Endodermal cell (in vitro differentiated cells): ENCODE results near the gene CECR2. TPM values are rescaled to one million over a fixed set of nuclear protein-coding genes. Genes with fewer than 3 reads are reported as not detected.

Experiments used
- DNase-seq: peaks from one replicate; pipeline ENCODE4 v3.0.0-alpha.2; 2017
- H3K27ac ChIP-seq: 2 replicates; pipeline ENCODE4 v1.5.1; 2013; ENCODE audit warnings: mild to moderate bottlenecking, low read depth, low read length, moderate library complexity
- H3K27me3 ChIP-seq: 2 replicates; pipeline ENCODE4 v1.6.1; 2013; ENCODE audit warnings: mild to moderate bottlenecking, low read length, moderate library complexity; ENCODE audit not compliant: insufficient read depth, control insufficient read depth, poor library complexity, severe bottlenecking
- H3K36me3 ChIP-seq: 2 replicates; pipeline ENCODE4 v1.7.0; 2013; ENCODE audit warnings: mild to moderate bottlenecking, low read length, moderate library complexity; ENCODE audit not compliant: control insufficient read depth, insufficient read depth
- H3K4me1 ChIP-seq: one replicate; pipeline ENCODE4 v1.7.0; 2013; ENCODE audit warnings: low read length; ENCODE audit not compliant: control insufficient read depth, insufficient read depth
- H3K4me3 ChIP-seq: 2 replicates; pipeline ENCODE4 v1.5.1; 2013; ENCODE audit warnings: mild to moderate bottlenecking, low read length, moderate library complexity
- H3K9ac ChIP-seq: 2 replicates; pipeline ENCODE4 v1.6.1; 2013; ENCODE audit warnings: mild to moderate bottlenecking, low read length, moderate library complexity; ENCODE audit not compliant: poor library complexity, severe bottlenecking; ENCODE audit errors: extremely low read depth
- H3K9me3 ChIP-seq: 2 replicates; pipeline ENCODE4 v1.6.1; 2013; ENCODE audit warnings: mild to moderate bottlenecking, low read length, moderate library complexity; ENCODE audit not compliant: control insufficient read depth
- H3K27ac Mint-ChIP-seq: 2 replicates; pipeline ENCODE4 v1.8.0; 2020; ENCODE audit warnings: mixed read lengths
- H3K27me3 Mint-ChIP-seq: 2 replicates; pipeline ENCODE4 v1.8.0; 2021; ENCODE audit warnings: mild to moderate bottlenecking, mixed read lengths; ENCODE audit not compliant: insufficient read depth
- H3K36me3 Mint-ChIP-seq: 2 replicates; pipeline ENCODE4 v1.8.0; 2020; ENCODE audit warnings: low read depth, mixed read lengths
- H3K4me1 Mint-ChIP-seq: 2 replicates; pipeline ENCODE4 v1.8.0; 2020; ENCODE audit warnings: mixed read lengths
- H3K4me3 Mint-ChIP-seq: 2 replicates; pipeline ENCODE4 v1.8.0; 2020; ENCODE audit warnings: mild to moderate bottlenecking, moderate library complexity, mixed read lengths
- H3K9me3 Mint-ChIP-seq: 2 replicates; pipeline ENCODE4 v1.8.0; 2020; ENCODE audit warnings: mild to moderate bottlenecking, mixed read lengths
- WGBS, 2 experiments: methylation state at CpG; one replicate each; pipeline versions ENCODE4 v1.1.5 to v1.1.7; 2013; ENCODE audit warnings: missing lambda C conversion rate in 2 of 2, mixed read lengths in 1 of 2; ENCODE audit not compliant: insufficient coverage in 1 of 2, insufficient read length in 1 of 2; 5-methylcytosine and 5-hydroxymethylcytosine counted together
- total RNA-seq, 2 donors: library from RNA; stranded (reverse); fragmentation: NEBNext Ultra II Directional in 1 of 2; extraction: Animal tissue kit (Norgen Biotek cat#: 25700) in 1 of 2; gene quantifications; 2 replicates in 1 of 2; 3 replicates in 1 of 2; pipeline ENCODE4 v1.2.1, GENCODE V29; 2021
- TF ChIP-seq, protein P1 (sequence below): fragments of 200-600 bp; sonication (generic); conservative IDR thresholded peaks from 2 replicates; pipeline ENCODE4 v1.5.0; 2021; ENCODE audit warnings: antibody characterized with exemption, mild to moderate bottlenecking

Gene CECR2
- total RNA-seq, 2 donors from 2014 or later, result 98.9 to 105 TPM

DNA sequence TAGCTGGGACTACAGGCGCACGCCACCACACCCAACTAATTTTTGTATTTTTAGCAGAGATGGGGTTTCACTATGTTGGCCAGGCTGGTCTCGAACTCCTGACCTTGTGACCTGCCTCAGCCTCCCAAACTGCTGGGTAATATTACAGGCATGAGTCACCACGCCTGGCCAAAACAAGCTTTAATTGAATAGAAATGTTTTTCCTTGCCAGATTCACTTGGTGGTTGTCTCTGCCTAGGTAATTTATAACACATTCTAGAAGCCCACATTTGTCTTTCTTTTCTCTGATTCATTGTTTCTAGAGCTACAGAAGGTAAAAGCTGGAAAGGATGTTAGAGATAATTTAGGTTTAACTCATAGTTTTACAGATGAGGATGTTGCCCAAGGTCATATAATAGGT lies 41.3 kb downstream of the CECR2 start:
- Mint-ChIP-seq H3K36me3 (no peaks in the 10 kb centered on the region), H3K27me3 (no peaks in the 10 kb centered on the region), H3K27ac (no peak overlapping the region), H3K4me1 (peaks cover 47% of the 10 kb centered on the region), H3K4me3 (no peak overlapping the region), H3K9me3 (no peaks in the 10 kb centered on the region)
- TF ChIP-seq, protein P1, sequence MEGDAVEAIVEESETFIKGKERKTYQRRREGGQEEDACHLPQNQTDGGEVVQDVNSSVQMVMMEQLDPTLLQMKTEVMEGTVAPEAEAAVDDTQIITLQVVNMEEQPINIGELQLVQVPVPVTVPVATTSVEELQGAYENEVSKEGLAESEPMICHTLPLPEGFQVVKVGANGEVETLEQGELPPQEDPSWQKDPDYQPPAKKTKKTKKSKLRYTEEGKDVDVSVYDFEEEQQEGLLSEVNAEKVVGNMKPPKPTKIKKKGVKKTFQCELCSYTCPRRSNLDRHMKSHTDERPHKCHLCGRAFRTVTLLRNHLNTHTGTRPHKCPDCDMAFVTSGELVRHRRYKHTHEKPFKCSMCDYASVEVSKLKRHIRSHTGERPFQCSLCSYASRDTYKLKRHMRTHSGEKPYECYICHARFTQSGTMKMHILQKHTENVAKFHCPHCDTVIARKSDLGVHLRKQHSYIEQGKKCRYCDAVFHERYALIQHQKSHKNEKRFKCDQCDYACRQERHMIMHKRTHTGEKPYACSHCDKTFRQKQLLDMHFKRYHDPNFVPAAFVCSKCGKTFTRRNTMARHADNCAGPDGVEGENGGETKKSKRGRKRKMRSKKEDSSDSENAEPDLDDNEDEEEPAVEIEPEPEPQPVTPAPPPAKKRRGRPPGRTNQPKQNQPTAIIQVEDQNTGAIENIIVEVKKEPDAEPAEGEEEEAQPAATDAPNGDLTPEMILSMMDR, result no peak
- Histone ChIP-seq H3K27me3 (no peaks in the 10 kb centered on the region), H3K36me3 (no peaks in the 10 kb centered on the region), H3K9me3 (no peaks in the 10 kb centered on the region), H3K4me1 (no peaks in the 10 kb centered on the region), H3K9ac (no peak overlapping the region), H3K27ac (no peak overlapping the region), H3K4me3 (no peak overlapping the region)
- WGBS, 2 experiments, result 67 to 97% methylated on average over 2 to 4 of the region's 4 CpGs
- DNase-seq, result no peak

DNA sequence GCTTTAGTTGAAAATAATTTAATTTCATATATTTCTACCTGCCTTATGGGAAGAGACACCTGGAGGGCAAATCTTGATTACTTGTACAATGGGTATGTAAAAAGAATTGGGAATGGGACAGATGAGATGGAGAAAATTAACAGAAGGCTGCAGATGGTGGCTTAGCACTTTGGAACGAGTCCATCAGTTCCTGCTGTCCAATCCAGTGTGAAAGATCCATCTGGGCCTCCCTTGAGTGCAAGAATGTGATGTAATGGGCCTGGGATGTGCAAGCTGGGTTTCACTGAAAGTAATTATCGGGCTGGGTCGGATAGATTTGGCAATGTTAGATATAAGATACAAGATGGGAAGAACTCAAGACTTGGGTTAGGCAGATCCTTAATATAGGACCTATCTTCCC lies 42.0 kb downstream of the CECR2 start:
- no peak overlapping the region for H3K27ac ChIP-seq
- Mint-ChIP-seq H3K27ac (peak overlapping the region; percentile 6), H3K9me3 (no peaks in the 10 kb centered on the region)

DNA sequence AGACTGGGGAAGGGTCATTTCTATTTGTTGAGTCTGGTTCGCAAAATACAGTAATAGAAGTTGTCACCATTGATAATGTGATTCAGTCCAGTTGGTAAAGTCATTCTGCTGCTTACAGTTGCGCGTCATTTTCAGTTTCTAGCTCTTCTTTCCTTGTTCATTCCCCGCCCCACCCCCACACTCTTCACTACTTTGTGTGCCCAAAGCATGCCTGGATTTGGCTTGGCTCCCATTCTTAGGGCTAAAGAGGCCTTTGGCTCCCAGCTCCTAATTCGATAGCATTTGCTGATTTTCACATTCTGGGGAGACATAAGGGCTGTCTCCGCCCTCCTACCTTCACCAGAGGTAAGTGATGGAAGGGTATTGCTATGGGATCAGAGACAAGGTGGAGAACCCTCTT lies 43.0 kb downstream of the CECR2 start:
- H3K4me3 Mint-ChIP-seq, result no peak overlapping the region
- Histone ChIP-seq H3K4me3 (no peak overlapping the region), H3K9me3 (no peaks in the 10 kb centered on the region), H3K27me3 (no peaks in the 10 kb centered on the region), H3K9ac (no peak overlapping the region), H3K4me1 (no peaks in the 10 kb centered on the region), H3K36me3 (no peaks in the 10 kb centered on the region), H3K27ac (peak overlapping the region; percentile 74)
- H3K9me3 Mint-ChIP-seq, result no peaks in the 10 kb centered on the region
- DNase-seq, result no peak
- WGBS, 2 experiments, result 95% methylated on average over 5 to 6 of the region's 6 CpGs
- no peaks in the 10 kb centered on the region for H3K27me3 Mint-ChIP-seq
- H3K36me3 Mint-ChIP-seq, result no peaks in the 10 kb centered on the region
- TF ChIP-seq, protein P1, result no peak
- H3K27ac Mint-ChIP-seq, result peak overlapping the region; percentile 86
- peaks cover 53% of the 10 kb centered on the region for H3K4me1 Mint-ChIP-seq

More for the DNA sequence above, 42.0 kb downstream of the CECR2 start:
- H3K36me3 ChIP-seq, result no peaks in the 10 kb centered on the region
- TF ChIP-seq, protein P1, result no peak
- H3K27me3 Mint-ChIP-seq, result no peaks in the 10 kb centered on the region
- no peaks in the 10 kb centered on the region for H3K4me1 ChIP-seq
- H3K4me3 ChIP-seq, result no peak overlapping the region
- no peaks in the 10 kb centered on the region for H3K27me3 ChIP-seq
- H3K9me3 ChIP-seq, result no peaks in the 10 kb centered on the region
- no peak overlapping the region for H3K9ac ChIP-seq
- no peak overlapping the region for H3K4me3 Mint-ChIP-seq
- peaks cover 49% of the 10 kb centered on the region for H3K4me1 Mint-ChIP-seq
- no peaks in the 10 kb centered on the region for H3K36me3 Mint-ChIP-seq
- no peak for DNase-seq
- WGBS, 2 experiments, result 93 to 94% methylated on average over 2 to 3 of the region's 3 CpGs
